RKO (cell line): Measurements from ENCODE around the gene SRP68.

ENCODE experiments used
- DNase-seq: peaks from one replicate; pipeline ENCODE4 v3.0.0-alpha.2; 2016; ENCODE audit warnings: low spot score

The SRP68 gene

DNA sequence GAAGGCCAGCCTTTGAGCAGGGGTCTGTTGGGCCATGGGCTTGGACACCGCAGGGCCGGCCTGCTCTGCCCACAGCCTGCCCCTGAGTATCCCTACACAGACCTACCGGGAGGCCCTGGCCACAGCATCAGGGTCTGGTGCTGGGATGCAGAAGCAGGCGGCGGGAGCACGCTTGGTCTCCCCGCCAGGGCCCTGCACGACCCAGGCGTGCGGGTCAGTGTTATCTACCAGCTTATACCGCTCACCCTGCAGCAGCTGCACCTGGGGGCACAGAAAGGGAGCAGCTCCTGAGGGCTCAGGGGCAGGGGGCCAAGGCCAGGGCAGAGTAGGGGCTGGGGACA lies 54.0 kb downstream of the SRP68 start:
- no peak for DNase-seq

DNA sequence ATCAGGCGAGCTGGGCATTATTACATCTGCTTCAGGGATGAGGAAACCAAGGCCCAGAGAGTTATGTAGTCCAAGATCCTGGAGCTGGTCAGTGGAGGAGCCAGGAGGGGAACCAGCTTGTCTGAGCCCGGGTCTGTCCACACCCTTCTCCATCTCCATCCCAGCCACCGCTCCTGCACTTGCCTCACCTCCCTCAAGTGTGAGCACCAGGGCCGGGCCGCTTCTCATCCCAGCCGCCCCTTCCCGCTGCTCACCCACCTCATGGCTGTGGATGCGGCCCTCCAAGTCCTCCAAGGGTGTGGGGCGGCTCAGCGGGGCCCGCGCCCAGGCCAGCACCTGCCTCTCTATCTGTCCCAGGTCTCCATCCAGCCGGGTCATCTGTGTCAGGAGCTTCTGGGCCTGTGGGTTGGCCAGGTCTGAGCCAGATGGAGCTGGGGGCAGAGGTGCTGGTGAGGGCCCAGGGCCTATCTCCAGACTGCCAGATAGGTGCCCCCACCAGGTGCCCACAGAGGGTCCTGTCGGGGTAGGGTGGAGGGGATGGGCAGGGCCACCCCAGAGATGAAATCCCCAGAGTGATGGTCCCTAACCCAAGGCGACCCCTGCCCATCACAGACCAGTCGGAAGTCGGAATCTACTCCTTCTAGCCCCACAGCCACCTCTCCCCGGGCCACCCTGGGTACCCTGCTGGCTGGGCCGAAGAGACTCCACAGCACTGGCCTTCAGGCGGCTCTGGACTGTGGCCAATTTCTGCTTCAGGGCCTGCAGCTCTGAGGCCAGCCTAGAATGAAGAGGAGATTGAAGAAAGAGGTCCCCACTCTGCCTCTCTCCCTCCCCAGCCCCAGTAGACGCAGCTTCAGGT lies 54.6 kb downstream of the SRP68 start:
- DNase-seq, result no peak

DNA sequence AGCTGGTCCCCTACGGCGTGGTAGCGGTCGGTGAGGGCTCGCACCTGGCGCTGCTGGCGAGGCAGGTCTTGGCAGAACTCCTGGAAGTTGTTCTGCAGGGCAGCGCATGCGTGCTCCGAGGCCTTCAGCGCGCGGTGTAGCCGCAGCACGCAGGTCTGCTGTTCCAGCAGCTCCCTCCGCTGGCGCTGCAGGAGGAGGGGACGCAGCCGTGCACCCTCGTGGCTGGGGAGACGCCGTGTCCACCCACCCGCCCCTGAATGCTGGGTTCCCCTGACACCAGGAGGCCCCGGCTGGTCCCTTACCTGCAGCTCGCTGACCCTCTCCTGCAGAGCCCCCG lies 57.4 kb downstream of the SRP68 start:
- no peak for DNase-seq

DNA sequence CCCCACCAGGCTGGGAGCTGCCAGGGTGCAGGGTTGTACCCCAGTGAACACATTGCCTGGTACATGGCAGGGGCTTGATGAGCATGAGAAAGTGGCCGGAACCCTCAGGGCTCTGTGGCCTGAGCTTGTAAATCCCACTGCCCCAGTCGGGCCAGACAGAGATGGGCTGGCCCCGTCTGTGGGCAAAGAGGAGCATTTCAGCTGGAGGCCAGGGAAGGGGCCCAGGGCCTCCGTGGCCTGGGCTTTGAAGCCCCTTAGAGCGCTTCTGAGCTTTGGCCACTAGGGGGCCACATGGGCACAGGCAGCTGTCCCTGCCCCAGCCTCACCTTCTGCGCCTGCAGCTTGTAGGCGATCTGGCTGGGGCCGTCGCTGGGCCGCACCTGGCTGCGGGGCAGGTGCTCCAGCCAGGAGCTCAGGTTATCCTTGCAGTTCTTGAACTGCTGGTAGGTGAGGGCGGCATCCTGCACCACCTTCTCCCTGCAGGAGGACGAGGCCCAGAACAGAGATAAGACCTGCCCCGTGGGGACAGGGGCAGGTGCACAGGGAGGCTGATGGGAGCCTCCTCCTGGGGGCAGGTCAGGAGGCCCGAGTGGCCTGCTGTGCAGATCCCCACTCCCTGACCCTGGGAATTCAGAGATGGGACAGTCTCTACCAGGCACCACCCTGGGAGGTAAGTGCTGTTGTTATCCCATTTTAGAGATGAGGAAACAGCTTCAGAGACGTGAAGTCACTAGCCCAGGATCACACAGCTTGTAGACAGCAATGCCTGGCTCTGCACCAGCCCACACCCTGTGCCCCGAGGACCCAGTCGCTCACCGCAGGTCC lies 58.0 kb downstream of the SRP68 start:
- peak; percentile 49 for DNase-seq

DNA sequence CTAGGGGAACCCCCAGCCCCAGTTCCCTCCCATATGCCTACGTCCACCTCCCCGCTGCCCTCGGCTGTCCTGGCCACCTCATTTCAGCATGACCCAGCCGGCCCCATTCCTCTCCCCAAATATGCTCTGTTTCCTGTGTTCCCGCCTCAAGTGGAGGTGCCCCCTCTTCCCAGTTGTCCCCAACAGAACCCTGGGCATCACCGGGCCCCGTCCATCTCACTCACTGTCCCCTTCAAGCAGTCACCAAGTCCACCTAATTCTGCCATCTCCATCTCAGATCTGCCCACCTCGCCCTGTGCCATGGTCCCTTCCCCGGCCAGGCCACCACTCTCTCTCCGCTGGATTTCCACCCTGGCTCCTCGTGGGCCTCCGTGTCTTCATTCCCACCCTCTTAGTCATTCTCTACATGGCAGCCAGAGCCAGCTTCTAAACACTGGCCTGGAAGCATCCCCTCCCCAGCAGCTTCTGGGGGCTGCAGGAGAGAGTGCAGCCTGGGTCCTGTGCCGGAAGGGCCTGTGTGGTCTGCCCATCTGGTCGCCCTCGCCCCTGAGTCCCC lies 58.9 kb downstream of the SRP68 start:
- no peak for DNase-seq

DNA sequence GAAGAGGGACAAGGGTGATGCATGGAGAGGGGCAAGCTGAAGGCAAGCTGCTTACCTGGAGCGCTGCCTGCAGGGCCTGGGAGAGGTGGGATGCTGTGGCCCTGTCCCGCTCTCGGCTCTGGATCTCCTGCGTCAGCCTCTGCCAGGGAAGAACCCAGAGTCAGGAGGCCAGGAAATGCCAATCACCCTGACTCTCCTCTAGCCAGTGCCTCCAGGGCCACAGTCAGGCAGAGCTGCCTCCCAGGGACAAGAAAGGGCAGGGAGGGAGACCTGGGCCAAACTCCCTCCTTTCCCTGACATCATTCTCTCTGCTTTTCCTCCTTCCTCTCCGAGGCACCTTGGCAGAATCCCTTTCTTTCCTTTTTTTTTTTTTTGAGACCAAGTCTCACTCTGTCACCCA lies 60.4 kb downstream of the SRP68 start:
- no peak for DNase-seq

DNA sequence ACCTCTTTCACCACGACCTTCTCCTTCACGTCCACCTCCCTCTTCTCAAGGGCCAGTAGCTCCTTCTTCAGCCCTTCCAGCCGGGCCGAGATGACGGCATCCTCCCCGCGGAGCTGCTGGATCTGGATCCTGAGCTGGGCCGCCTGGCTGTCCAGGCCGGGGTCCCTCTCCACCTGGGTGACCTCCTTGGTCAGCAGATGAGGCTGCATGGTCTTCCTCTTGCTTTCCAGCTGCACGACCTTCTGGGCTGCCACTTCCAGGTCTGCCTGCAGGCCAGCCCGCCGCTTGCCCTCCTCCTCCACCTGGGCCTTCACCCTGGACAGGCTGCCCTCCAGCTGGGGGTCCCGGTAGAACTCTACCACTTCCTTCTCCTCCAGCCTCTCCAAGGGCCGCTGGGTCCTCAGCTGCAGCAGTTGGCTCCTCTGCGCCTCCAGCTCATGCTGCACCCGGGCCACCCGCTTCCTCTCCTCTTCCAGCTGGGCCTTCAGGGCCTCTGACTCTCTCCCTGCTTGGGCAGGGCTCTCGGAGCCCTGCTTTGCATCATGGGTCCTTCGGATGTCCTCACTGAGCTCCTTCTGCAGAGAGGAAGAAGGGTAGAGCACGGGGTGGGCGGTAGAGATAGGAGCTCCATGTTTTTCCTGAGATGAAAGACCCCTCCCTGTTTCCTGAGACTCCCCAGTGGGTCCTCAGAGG lies 62.2 kb downstream of the SRP68 start:
- DNase-seq, result no peak

DNA sequence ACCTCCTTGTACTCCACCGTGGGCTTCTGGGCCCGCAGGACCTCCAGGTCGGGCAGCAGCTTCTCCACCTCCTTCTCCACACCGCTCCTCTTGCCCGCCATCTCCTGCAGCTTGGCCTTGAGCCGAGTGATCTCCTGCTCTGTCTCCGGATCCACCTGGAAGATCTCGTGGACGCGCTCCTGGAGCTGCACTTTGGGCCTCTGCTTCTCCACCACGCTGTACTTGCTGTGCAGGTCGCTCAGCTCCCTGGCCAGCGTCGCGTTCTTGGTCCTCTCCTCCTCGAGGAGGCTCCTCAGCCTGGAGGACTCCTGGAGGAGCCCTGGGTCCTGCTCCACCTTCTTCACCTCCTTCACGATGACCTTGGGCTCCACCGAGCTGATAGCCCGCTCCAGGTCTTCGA lies 62.9 kb downstream of the SRP68 start:
- DNase-seq, result no peak

DNA sequence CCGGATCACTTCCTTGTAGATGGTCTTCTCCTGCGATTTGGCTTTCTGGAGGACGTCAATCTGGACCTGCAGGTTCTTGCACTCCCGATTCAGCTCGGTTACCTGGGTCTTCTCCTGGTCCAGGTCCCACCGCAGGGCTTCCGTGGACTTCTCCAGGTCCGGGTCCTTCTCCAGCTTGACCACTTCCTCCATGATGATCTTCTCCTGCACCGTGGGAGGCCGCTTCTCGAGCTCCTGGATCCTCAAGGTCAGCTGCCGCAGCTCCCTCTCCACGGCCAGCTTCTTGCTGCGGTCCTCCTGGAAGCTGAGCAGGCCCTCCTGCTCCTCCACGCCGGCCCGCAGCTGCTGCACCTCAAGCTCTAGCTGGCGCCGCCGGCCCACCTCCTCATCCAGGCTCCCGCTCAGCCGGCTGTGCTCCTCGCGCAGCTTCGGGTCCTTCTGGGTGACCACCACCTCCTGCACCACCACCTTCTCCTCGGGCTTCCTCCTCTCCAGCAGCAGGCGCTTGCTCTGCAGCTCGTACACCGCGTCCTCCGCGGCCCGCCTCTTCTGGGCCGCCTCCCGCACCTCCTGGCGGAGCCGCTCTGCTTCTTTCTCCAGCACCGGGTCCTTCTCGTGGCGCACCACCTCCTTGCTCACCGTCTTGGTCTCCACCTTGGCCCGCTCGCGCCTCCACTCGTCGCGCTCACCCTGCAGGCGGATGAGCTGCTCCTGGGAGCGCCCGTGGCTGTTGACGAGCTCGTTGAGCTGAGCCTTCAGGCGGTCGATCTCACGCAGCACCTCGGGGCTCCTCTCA lies 63.5 kb downstream of the SRP68 start:
- no peak for DNase-seq

DNA sequence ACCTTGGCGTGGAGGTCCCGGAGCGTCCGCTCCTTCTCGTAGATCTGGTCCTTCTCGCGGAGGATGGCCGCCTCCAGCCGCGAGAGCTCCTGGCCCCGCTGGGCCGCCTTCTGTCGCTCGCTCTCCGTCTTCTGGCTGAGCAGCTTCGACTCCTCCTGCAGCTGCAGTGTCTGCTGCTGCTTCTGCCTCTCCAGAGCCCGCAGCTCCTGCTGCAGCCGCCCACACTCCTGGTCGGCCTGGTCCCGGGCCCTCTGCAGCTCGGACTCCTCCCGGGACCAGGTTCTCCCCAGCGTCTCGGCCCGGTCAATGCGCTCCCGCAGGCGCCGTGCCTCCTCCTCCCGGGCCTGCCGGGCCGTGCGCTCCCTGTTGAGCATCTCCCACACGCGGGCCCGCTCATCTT lies 64.1 kb downstream of the SRP68 start:
- DNase-seq, result no peak

DNA sequence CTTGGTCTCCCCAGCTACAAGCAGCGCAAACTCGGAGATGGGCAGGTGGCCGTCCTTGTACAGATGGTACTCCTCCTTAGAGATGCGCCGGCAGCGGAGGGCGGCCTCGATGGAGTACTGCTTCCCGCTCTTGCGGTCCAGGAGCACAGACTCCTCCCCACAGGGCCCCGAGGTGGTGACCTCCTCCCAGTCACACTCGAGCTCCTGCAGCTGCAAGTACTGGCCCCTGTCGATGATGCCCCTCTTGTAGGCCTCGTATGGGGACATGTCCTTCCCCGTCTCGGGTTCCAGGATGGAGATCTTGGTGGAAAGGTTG lies 64.5 kb downstream of the SRP68 start:
- no peak for DNase-seq

DNA sequence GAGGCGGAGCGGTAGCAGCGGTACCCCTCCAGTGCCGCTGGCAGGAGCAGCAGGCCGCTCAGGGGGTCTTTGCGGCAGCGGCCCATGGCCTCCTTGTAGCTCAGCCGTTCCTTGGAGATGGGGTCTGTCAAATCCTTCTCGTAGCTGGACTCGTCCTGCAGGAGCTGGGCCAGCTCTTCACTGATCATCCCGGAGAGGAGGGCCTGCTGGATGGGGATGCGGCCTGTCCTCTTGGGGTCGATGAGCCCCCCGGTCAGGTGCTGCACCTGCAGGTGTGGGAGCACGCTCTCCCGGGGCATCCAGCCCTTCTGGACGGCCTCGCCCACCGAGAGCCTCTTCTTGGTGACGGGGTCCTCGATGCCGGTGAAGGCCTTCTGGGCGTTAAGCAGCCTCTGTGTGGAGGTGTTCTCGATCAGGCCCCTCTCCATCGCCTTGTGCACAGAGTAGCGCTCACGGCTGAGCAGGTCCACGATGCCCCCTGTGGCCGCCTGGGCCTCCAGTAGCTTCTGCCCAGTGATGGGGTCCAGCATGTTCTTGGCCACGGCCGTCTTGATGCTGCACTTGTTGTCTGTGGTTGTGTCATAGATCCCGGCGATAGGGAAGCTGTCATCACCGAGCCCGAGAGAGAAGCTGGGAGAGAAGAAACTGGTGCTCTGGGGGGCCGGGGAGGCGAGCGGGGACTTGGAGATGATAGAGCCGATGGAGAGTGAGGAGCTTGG lies 65.0 kb downstream of the SRP68 start:
- DNase-seq, result no peak

DNA sequence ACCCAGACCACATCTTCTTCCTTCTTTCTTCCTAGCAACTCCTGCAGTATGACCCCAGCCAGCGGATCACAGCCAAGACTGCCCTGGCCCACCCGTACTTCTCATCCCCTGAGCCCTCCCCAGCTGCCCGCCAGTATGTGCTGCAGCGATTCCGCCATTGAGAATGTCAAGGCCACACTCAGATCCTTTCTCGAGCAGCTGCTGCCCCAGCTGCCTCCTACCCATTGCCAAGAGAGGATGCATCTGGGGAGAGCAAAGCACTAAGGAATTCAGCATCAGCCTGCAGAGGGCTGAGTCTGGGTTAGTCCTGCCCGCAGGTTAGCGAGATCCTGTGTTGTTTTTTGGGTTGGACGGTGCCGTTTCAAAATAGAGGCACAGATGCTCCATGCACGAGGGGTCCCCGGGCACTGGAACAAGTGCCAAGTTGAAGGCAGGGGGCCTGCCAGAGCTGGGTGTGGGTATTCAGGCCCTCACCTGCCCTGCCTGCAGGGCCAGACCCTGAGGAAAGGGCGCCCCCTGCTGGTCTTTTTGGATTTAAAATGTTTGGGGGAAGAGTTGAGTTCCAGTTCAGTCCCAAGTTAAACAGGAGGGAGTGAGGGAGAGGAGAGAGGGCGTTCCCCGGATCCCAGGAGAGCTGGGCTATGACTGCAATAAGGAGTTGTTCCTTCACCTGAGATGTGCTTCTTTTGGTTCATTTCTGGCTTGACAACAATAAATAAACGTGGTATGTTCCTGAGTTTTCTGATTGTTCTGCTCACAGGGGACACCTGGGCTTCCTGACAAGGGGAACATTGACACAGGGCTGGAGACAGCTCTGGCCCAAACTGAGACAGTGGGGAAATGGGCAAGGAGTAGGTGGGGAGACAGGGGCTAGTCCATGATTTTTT lies 66.8 kb downstream of the SRP68 start:
- DNase-seq, result peak; percentile 34

DNA sequence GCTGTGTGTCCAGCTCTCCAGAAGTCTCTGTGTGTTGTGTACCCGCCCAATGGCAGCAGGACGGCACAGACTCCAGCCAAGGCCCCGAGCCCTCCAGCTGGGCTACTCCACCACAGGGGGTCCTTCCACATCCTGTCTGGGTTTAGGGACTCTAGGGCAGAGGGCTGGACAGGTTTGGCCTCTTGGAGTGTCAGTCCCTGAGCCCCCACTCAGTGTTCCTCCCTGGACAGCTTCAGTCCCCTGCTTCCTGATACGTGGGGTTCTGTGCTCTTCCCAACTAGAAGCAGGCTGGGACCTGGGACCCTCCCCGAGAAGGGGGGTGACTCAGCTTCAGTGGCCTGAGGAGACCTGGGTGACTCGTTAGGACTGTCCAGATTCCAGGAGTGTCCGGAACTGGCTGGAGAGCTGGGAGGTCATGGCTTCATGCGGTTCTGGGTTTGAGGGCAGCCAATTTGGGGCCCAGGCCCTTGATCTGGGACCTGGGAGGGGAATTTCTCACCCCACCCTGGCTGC lies 67.5 kb downstream of the SRP68 start:
- peak; percentile 35 for DNase-seq

DNA sequence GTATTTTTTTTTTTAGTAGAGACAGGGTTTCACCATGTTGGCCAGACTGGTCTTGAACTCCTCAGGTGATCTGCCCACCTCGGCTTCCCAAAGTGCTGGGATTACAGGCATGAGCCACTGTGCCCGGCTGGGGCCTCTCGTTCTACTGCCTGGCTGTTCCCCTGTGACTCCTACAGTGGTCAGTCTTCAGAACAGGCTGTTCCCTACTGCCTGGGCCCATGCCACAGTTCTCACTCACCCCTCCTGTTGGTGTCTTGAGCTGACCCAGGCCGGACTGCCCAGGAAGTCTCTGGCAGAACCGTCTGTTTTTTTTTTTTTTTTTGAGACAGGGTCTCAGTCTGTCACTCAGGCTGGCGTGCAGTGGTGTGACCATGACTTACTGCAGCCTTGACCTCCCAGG lies 68.4 kb downstream of the SRP68 start:
- DNase-seq, result no peak

DNA sequence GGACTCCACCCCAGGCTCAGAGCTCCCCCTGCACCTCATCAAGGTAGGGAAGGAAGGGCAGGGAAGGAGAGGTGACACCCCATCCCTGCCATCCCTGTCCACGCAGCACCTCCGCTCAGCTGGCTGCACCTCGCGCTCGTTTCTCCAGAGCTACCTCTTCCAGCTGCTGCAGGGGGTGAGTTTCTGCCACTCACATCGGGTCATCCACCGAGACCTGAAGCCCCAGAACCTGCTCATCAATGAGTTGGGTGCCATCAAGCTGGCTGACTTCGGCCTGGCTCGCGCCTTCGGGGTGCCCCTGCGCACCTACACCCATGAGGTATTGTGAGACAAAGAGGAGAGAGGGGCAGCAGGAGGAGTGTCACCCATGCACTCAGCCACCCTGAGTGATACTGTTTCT lies 70.2 kb downstream of the SRP68 start:
- DNase-seq, result no peak

DNA sequence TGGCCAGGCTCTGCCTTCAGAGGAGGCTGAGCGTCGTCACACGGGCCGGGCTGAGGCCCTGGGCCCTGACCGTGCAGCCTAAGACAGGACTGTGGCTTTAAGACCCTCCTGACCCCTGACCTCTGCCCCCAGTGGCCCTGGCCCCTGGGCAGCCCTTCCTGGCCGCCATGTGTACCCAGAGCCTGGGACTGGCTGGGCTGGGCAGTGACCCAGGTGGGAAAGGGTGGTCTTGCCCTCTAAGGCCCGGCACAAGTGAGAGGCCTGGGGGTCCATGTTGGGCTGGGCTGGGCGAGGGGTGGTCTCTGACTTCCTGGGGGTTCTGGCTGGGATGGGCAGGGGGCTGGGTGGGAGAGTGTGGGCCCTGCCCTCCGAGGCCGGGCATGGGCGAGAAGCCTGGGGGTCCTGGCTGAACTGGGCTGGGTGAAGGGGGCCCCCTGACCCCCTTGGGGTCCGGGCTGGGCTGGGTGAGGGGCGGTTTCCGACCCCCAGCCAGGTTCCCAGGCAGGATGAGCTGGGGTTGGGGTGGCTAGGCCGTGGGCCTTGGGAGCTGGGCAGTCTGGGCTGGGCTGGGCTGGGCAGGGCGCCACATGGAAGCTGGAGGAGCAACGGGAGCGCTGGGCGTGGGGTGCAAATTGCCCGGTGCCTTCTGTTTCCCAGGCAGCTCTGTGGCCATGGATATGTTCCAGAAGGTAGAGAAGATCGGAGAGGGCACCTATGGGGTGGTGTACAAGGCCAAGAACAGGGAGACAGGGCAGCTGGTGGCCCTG lies 71.4 kb downstream of the SRP68 start, which contains the start of gene CDK3:
Gene CDK3, plus strand, starts transcription at position 101 of the 767 bp plus-strand sequence. Its CDS starts 571 bp downstream, at position 672.
- DNase-seq, result no peak

DNA sequence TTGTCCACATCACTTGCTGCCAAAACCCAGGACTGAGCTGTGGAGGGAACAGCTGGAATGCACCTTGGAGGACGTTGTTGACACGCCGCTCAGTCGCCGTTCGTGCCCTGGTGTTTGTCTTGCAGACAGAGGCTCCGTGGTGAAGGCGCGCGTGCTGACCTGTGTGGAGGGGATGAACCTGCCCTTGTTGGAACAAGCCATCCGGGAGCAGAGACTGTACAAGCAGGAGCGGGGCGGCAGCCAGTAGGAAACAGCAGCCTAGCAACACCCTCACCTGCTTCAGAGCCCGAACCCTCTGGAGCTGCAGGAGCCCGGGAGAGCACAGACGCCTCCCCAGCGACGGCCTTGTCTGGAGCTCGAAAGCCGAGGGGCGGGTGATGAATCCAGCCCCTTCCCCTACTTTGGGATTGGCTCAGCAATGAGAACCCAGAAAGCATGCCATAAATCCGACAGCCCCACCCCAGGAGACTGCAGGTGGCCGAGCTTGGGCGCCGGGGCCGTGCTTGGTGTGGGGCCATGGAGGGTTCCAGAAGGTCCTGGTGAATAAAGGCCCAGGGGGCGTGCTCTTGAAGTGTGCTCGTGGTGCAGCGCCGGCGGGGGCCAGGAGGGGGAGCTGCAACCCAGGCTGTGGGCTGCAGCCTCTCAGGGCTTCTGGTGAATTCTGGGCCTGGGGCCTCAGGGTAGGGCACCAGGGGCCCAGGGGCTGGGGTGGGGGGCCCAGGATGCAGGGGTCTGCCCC lies 72.1 kb downstream of the SRP68 start:
- DNase-seq, result no peak
